IMR-90 (cell line): ENCODE results near the gene COL27A1. TPM values are rescaled to one million over a fixed set of nuclear protein-coding genes. Genes with fewer than 3 reads are reported as not detected.

Experiments used
- ATAC-seq: fragments of 200-7000 bp; cut with Tn5 transposase; 2 replicates; pipeline ENCODE4 v1.9.1; 2020; ENCODE audit warnings: low read depth, mild to moderate bottlenecking, moderate library complexity
- BruUV-seq: library from RNA; stranded (reverse); fragments of 400-500 nt; replicated peaks from 2 replicates; lab custom pipeline; 2021; lab: Mats Ljungman, UMichigan
- CTCF ChIA-PET: fragments of 300-600 bp; formaldehyde crosslinking; extraction: SDS; loops from one replicate; lab custom pipeline; 2021; ENCODE audit warnings: antibody characterized with exemption; lab: Yijun Ruan, JAX
- POLR2A ChIA-PET: fragments of 300-600 bp; sonication (Branson Sonifier 250); formaldehyde crosslinking; loops from one replicate; lab custom pipeline; 2022; ENCODE audit warnings: antibody characterized with exemption; ENCODE audit not compliant: unreplicated experiment; lab: Charles Lee
- DNase-seq: peaks from one replicate; pipeline ENCODE4 v3.0.0; 2013
- H2AFZ ChIP-seq: replicated peaks from 2 replicates; pipeline ENCODE3; 2013; ENCODE audit warnings: low read length, mild to moderate bottlenecking; ENCODE audit not compliant: poor library complexity
- H2AK5ac ChIP-seq: 2 replicates; pipeline ENCODE4 v1.6.1; 2013; ENCODE audit warnings: low read depth, low read length, inconsistent platforms
- H2AK9ac ChIP-seq: replicated peaks from 2 replicates; pipeline ENCODE3; 2013; ENCODE audit warnings: mild to moderate bottlenecking, low read depth, low read length, moderate library complexity; ENCODE audit not compliant: poor library complexity
- H2BK120ac ChIP-seq: 2 replicates; pipeline ENCODE4 v1.6.1; 2013; ENCODE audit warnings: low read depth, low read length, inconsistent platforms
- H2BK15ac ChIP-seq: 3 replicates; pipeline ENCODE4 v1.6.1; 2013; ENCODE audit warnings: low read depth, low read length, inconsistent platforms
- H2BK20ac ChIP-seq: 2 replicates; pipeline ENCODE4 v1.6.1; 2013; ENCODE audit warnings: low read depth, mild to moderate bottlenecking, inconsistent platforms, low read length, moderate library complexity
- H2BK5ac ChIP-seq: 2 replicates; pipeline ENCODE4 v1.6.1; 2013; ENCODE audit warnings: mild to moderate bottlenecking, low read depth, low read length, inconsistent platforms; ENCODE audit not compliant: poor library complexity, severe bottlenecking
- H3K14ac ChIP-seq: replicated peaks from 2 replicates; pipeline ENCODE4 v1.6.1; 2013; ENCODE audit warnings: low read depth, low read length, inconsistent platforms
- H3K18ac ChIP-seq: 2 replicates; pipeline ENCODE4 v1.6.1; 2013; ENCODE audit warnings: low read depth, low read length, control low read depth
- H3K23ac ChIP-seq: 2 replicates; pipeline ENCODE4 v1.6.1; 2013; ENCODE audit warnings: low read depth, low read length, inconsistent platforms
- H3K27ac ChIP-seq: 2 replicates; pipeline ENCODE4 v1.5.1; 2013; ENCODE audit warnings: mild to moderate bottlenecking, control low read depth, low read length; ENCODE audit not compliant: insufficient read depth
- H3K27me3 ChIP-seq: 2 replicates; pipeline ENCODE4 v1.6.1; 2013; ENCODE audit warnings: low read length; ENCODE audit not compliant: control insufficient read depth, insufficient read depth
- H3K36me3 ChIP-seq: 2 replicates; pipeline ENCODE4 v1.6.1; 2013; ENCODE audit warnings: low read length, mixed read lengths; ENCODE audit not compliant: control insufficient read depth, insufficient read depth
- H3K4ac ChIP-seq: 2 replicates; pipeline ENCODE4 v1.6.1; 2013; ENCODE audit warnings: low read depth, low read length, inconsistent platforms
- H3K4me1 ChIP-seq: 2 replicates; pipeline ENCODE4 v1.6.1; 2013; ENCODE audit warnings: low read length, mixed read lengths; ENCODE audit not compliant: control insufficient read depth, insufficient read depth
- H3K4me2 ChIP-seq: 2 replicates; pipeline ENCODE4 v1.6.1; 2013; ENCODE audit warnings: low read depth, mild to moderate bottlenecking, control low read depth, low read length, moderate library complexity
- H3K4me3 ChIP-seq: 2 replicates; pipeline ENCODE4 v1.5.1; 2013; ENCODE audit warnings: low read depth, mild to moderate bottlenecking, control low read depth, low read length, moderate library complexity; ENCODE audit not compliant: insufficient read depth
- H3K56ac ChIP-seq: 2 replicates; pipeline ENCODE4 v1.6.1; 2013; ENCODE audit warnings: low read length, inconsistent platforms; ENCODE audit not compliant: insufficient read depth; ENCODE audit errors: extremely low read depth
- H3K79me1 ChIP-seq, 2 experiments: 2 replicates each; pipeline ENCODE4 v1.6.1; 2013; ENCODE audit warnings: low read length in 2 of 2, inconsistent platforms in 1 of 2, low read depth in 1 of 2
- H3K9ac ChIP-seq: 2 replicates; pipeline ENCODE4 v1.6.1; 2013; ENCODE audit warnings: low read depth, low read length, control low read depth
- H3K9me1 ChIP-seq: 2 replicates; pipeline ENCODE4 v1.6.1; 2013; ENCODE audit warnings: low read length, inconsistent platforms; ENCODE audit not compliant: insufficient read depth
- H3K9me3 ChIP-seq: 2 replicates; pipeline ENCODE4 v1.6.1; 2013; ENCODE audit warnings: low read length; ENCODE audit not compliant: control insufficient read depth, insufficient read depth
- H4K20me1 ChIP-seq: 2 replicates; pipeline ENCODE4 v1.6.1; 2013; ENCODE audit warnings: low read length, inconsistent platforms; ENCODE audit not compliant: insufficient read depth
- H4K5ac ChIP-seq: 2 replicates; pipeline ENCODE4 v1.6.1; 2013; ENCODE audit warnings: mild to moderate bottlenecking, low read depth, low read length, control low read depth
- H4K8ac ChIP-seq, 2 experiments: 2 replicates each; pipeline ENCODE4 v1.6.1; 2013; ENCODE audit warnings: low read depth in 2 of 2, low read length in 2 of 2, control low read depth in 1 of 2, inconsistent platforms in 1 of 2
- H4K91ac ChIP-seq: 2 replicates; pipeline ENCODE4 v1.6.1; 2013; ENCODE audit warnings: low read depth, low read length, inconsistent platforms; ENCODE audit not compliant: insufficient read depth
- CEBPB ChIP-seq: IDR thresholded peaks from 2 replicates; pipeline ENCODE4 v1.6.1; 2012; ENCODE audit warnings: low read depth, low read length, improper control_type of control experiment
- MAFK ChIP-seq: IDR thresholded peaks from 2 replicates; pipeline ENCODE4 v1.6.1; 2012; ENCODE audit warnings: low read depth, low read length, improper control_type of control experiment
- MAZ ChIP-seq: IDR thresholded peaks from 2 replicates; pipeline ENCODE4 v1.6.1; 2012; ENCODE audit warnings: low read depth, mild to moderate bottlenecking, low read length, improper control_type of control experiment, moderate library complexity, borderline replicate concordance
- MXI1 ChIP-seq: IDR thresholded peaks from 2 replicates; pipeline ENCODE4 v1.6.1; 2012; ENCODE audit warnings: low read depth, mild to moderate bottlenecking, low read length, moderate library complexity, borderline replicate concordance
- NFE2L2 ChIP-seq: fragments of 150-350 bp; IDR thresholded peaks from 2 replicates; pipeline ENCODE4 v1.6.1; 2016; ENCODE audit warnings: low read depth, mild to moderate bottlenecking, low read length
- SMC3 ChIP-seq: fragments of 150-350 bp; IDR thresholded peaks from 2 replicates; pipeline ENCODE4 v1.6.1; 2016; ENCODE audit warnings: low read depth, mild to moderate bottlenecking, antibody characterized with exemption, low read length, moderate library complexity
- USF2 ChIP-seq: fragments of 150-350 bp; IDR thresholded peaks from 2 replicates; pipeline ENCODE4 v1.6.1; 2017; ENCODE audit warnings: mild to moderate bottlenecking, antibody characterized with exemption, low read length, low read depth
- WGBS, 2 experiments: methylation state at CpG; one replicate each; pipeline versions ENCODE4 v1.1.5 to v1.1.7; 2013; ENCODE audit warnings: missing lambda C conversion rate in 2 of 2; ENCODE audit not compliant: insufficient read length in 1 of 2; ENCODE audit errors: extremely low coverage in 2 of 2; 5-methylcytosine and 5-hydroxymethylcytosine counted together
- dilution Hi-C: fragments of 300-500 bp; cut with HindIII; formaldehyde crosslinking; loops from one replicate; pipeline ENCODE4 v1.14.3; 2018; ENCODE audit warnings: low sequenced_read_pairs; ENCODE audit not compliant: unreplicated experiment
- in situ Hi-C: fragments of 300-500 bp; cut with MboI; formaldehyde crosslinking; loops from 3 replicates; pipeline ENCODE4 v1.14.3; 2019; ENCODE audit warnings: low sequenced_read_pairs, inconsistent platforms, mixed read lengths
- intact Hi-C: fragments of 100-400 bp; cut with micrococcal nuclease; formaldehyde crosslinking; loops from 2 replicates; pipeline ENCODE4 v1.10.0; 2022
- polyA plus RNA-seq, 3 experiments: library from polyadenylated mRNA; depleted of rRNA; stranded (reverse); fragments of >200 nt; gene quantifications; 2 replicates each; pipeline ENCODE4 v1.2.3, GENCODE V29; 2012; ENCODE audit warnings: low replicate concordance in 1 of 3
- total RNA-seq: library from RNA; depleted of rRNA; stranded (reverse); fragments of >200 nt; gene quantifications from 2 replicates; pipeline ENCODE4 v1.2.3, GENCODE V29; 2012
- TF ChIP-seq, protein P1 (sequence below): fragments of 150-350 bp; IDR thresholded peaks from 2 replicates; pipeline ENCODE4 v1.6.1; 2016; ENCODE audit warnings: low read depth, mild to moderate bottlenecking, low read length, moderate library complexity, borderline replicate concordance

Gene COL27A1
- total and polyA plus RNA-seq, 2 of the 4 experiments (the other 2 are of a cell fraction), result 3.2 to 18.3 TPM

DNA sequence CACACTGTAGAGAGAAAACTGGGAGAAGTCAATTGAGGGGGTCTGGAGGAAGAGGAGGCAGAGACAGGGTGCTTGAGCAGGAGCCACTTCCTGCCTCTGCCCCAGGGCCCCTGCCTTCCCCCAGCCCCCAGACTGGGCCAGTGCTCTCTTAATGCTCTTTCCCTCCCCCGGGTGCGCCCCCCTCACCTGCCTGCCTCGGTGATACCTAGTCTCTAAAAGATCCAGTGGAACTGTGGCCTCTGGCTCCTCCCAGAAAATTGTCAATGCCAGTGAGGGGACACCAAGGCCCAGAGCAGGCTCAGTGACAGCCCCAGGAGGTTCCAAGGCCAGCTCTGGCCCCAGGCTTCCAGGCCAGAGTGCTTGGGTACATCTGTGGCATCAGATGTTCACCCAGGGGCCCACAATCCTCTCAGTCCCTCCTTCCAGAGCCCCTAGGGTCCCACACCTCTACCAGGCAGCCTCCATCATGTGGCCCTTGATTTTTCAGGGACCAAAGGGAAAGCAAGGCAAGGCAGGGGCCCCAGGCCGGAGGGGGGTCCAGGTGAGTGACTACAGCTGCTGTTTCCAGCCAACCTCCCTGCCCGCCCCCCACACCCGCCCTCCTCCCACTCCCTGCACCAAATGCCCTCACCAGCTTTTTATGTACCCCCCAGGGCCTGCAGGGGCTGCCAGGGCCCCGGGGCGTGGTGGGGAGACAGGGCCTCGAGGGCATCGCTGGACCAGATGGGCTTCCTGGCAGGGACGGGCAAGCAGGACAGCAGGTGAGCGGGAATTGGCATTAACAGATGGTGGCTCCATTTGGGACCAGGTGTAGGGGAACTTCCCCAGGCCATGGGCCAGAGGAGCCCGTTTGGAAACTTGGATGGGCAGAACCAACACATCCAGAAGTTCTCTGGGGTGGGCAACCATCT lies 134.5 kb downstream of the COL27A1 start:
- Histone ChIP-seq H2AK5ac (peak overlapping the region; percentile 34; the same call in 1 of the 2 replicates), H4K20me1 (no peaks in the 10 kb centered on the region), H2BK5ac (no peak overlapping the region), H3K23ac (no peak overlapping the region), H2BK120ac (peak overlapping the region; percentile 70; the same call in 1 of the 2 replicates), H3K9ac (no peak overlapping the region), H3K14ac (no peak overlapping the region), H3K27ac (no peak overlapping the region), H4K91ac (no peak overlapping the region), H3K9me3 (no peaks in the 10 kb centered on the region), H3K56ac (no peak overlapping the region), H4K5ac (no peak overlapping the region), H2AK9ac (peak overlapping the region; percentile 43), H3K4ac (peak overlapping the region; percentile 79; the same call in 1 of the 2 replicates), H3K18ac (no peak overlapping the region), H3K27me3 (no peaks in the 10 kb centered on the region), H4K8ac (no peak overlapping the region; a peak in 1 of 4 replicates), H2BK20ac (peak overlapping the region; percentile 56), H3K9me1 (peaks cover 20% of the 10 kb centered on the region), H2AFZ (no peak overlapping the region), H3K4me3 (no peak overlapping the region), H2BK15ac (no peak overlapping the region; the same call in 2 of the 3 replicates), H3K4me1 (peaks cover 19% of the 10 kb centered on the region), H3K36me3 (peaks cover 11% of the 10 kb centered on the region), H3K4me2 (no peak overlapping the region), H3K79me1 (peaks cover 0 to 17% of the 10 kb centered on the region in 2 experiments; a peak in 2 of 4 replicates)
- ChIA-PET CTCF (interaction anchor here (0.8 to 2.4 kb wide), 5 partner anchors 12 to 207 kb away, joined by 3 to 16 read pairs (median 4); no protein-coding TSS in a partner anchor), POLR2A (no interaction called here)
- in situ Hi-C loops, result loop anchor here (5.0 kb wide), 2 partner anchors 128 to 178 kb away; no protein-coding TSS in a partner anchor
- ATAC-seq (no peak), DNase-seq (no peak)
- no peak for TF ChIP-seq MXI1
- TF ChIP-seq USF2, result no peak
- no peak for TF ChIP-seq NFE2L2
- TF ChIP-seq CEBPB, result no peak
- no peak for TF ChIP-seq SMC3
- TF ChIP-seq MAZ, result no peak
- TF ChIP-seq, protein P1, sequence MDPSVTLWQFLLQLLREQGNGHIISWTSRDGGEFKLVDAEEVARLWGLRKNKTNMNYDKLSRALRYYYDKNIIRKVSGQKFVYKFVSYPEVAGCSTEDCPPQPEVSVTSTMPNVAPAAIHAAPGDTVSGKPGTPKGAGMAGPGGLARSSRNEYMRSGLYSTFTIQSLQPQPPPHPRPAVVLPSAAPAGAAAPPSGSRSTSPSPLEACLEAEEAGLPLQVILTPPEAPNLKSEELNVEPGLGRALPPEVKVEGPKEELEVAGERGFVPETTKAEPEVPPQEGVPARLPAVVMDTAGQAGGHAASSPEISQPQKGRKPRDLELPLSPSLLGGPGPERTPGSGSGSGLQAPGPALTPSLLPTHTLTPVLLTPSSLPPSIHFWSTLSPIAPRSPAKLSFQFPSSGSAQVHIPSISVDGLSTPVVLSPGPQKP, result no peak
- no peak for TF ChIP-seq MAFK
- dilution Hi-C loops, result no loop called here
- 100% methylated on average over 1 of the region's 13 CpGs; no CpG with 5 or more reads in 1 of the 2 experiments for WGBS, 2 experiments
- no TSS peak for BruUV-seq
- intact Hi-C loops, result loop anchor here (10.0 kb wide), 1 partner anchor 605 kb away; no protein-coding TSS in a partner anchor
